Left kidney (tissue), 8 donors: Measurements from ENCODE around the gene XYLT1. TPM values are rescaled to one million over a fixed set of nuclear protein-coding genes. Genes with fewer than 3 reads are reported as not detected.
"Not testable (repeated sequence)": the region's sequence is repeated elsewhere in the genome, so short reads cannot be mapped to it uniquely, and the experiment has no call there.

Experiments
- DNase-seq: peaks from one replicate; pipeline ENCODE4 v3.0.0-alpha.2; 2013
- long read RNA-seq, 8 donors: transcript quantifications; one replicate each; lab custom pipeline, GENCODE V29; 2026
- polyA plus RNA-seq: library from polyadenylated mRNA; unstranded; fragments of 120-200 nt; gene quantifications from one replicate; pipeline ENCODE4 v1.2.1, GENCODE V29; 2013; ENCODE audit not compliant: insufficient read length

Gene XYLT1, protein sequence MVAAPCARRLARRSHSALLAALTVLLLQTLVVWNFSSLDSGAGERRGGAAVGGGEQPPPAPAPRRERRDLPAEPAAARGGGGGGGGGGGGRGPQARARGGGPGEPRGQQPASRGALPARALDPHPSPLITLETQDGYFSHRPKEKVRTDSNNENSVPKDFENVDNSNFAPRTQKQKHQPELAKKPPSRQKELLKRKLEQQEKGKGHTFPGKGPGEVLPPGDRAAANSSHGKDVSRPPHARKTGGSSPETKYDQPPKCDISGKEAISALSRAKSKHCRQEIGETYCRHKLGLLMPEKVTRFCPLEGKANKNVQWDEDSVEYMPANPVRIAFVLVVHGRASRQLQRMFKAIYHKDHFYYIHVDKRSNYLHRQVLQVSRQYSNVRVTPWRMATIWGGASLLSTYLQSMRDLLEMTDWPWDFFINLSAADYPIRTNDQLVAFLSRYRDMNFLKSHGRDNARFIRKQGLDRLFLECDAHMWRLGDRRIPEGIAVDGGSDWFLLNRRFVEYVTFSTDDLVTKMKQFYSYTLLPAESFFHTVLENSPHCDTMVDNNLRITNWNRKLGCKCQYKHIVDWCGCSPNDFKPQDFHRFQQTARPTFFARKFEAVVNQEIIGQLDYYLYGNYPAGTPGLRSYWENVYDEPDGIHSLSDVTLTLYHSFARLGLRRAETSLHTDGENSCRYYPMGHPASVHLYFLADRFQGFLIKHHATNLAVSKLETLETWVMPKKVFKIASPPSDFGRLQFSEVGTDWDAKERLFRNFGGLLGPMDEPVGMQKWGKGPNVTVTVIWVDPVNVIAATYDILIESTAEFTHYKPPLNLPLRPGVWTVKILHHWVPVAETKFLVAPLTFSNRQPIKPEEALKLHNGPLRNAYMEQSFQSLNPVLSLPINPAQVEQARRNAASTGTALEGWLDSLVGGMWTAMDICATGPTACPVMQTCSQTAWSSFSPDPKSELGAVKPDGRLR
- polyA plus RNA-seq = 7.9 TPM
- long read RNA-seq, donor 1 = 0 reads
- long read RNA-seq, donor 2 = 0 reads
- long read RNA-seq, donor 3 = 0 reads
- long read RNA-seq, donor 4 = 0 reads
- long read RNA-seq, donor 5 = 0 reads
- long read RNA-seq, donor 6 = 0 reads
- long read RNA-seq, donor 7, full-length matches to known transcripts = 2 of 2 reads
- long read RNA-seq, donor 7, partial matches to known transcripts = 0 of 2 reads
- long read RNA-seq, donor 7, other reads (novel, unspliced or antisense) = 0 of 2 reads
- long read RNA-seq, donor 8 = 0 reads

DNA sequence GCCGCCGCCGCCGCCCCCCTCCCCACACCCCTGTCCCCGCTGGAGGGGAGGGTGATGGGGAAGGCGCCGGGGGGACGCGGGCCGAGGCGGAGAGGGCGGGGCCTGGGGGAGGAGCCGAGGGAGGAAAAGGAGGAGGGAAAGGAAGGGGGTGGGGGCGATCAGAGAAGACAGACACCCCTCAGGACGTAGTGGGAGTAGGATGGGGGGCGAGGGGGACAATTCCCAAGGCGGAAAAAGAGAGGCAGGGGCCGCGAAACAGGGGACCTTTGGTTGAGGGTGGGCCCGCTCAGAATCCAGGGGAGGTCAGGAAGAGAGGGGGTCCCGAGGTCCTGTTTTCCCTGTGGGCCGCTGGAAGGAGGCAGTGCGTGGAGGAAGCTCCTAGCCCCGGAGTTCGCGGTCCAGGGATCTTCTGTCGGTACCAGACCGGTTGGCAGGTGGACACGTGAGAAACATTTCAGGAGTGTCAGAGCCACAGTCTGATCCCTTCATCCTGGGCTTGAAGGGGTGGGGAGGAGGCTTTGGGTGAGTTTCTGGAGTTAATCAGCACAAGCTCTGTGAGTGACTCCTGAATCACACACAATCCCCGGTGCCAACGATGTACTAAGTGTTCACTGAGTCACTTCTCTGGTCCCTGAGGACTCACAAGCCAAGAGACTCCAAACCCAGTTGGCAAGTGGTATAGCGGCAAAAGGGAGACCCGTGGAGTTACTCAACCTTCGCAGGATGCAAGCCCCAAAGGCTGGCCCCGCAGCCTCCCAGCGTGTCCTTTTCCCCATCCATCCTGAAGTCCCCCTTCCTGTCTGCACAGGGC, at the start of gene XYLT1:
Gene XYLT1, minus strand, starts transcription at position 53 of the 811 bp plus-strand sequence. CDS start 164 bp downstream, outside the sequence.
- peak; percentile 42 for DNase-seq

DNA sequence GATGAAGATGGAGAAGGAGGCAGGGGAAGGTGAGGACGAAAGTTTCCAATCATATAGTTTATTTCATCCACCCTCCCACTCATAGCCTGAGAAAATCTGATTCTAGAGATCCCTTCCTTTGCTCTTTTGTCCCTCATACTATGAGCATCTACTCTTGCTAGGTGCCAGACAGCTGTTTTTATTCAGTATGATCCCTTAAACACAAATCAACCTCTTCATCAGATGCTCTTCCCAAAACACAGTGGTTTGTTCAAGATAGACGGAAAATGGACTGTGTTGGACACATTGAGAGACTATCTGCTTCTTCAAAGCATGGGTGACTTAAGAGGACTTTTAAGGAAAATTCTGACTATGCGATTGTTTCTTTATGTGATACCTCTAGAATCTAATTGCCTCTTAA, 49.4 kb upstream of the XYLT1 start:
- DNase-seq = no peak

GRCh38 chr16:17519101-17519955, 48.6 kb upstream of the XYLT1 start:
- DNase-seq = no peak

GRCh38 chr16:17518441-17518840, 47.7 kb upstream of the XYLT1 start:
- no peak for DNase-seq

DNA sequence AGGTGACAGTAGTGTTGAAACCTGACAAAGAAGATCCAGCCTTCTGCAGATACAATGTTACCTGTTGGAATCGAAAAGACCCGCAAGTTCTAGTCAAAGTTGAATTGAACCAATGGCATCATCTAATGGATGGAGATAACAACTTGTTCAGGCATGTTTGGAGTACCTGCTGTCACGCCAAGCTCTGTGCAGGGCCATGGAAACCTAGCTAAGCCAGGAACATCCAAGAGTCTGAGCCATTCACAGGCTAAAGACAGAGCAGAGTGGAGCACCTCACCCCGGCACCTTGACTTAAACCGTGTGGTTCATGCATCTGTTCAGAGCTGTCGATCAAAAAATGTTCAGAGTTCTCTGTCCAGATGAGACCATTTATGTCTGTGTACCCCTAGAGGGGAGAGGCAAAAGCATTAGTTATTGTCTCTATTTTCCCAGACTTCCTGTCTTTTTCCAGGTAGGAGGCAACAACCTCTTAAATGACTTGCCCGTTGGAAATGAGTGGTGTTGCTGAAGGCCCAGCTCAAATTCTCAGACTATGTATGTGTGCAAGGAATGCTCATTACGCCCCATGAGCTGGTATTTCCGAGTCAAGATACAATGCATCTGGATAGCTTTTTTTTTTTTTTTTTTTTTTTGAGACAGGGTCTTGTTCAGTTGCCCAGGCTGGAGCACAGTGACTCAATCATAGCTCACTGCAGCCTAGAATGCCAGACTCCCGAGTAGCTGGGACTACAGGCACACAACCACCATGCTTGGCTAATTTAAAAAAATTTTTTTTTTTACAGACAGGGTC, 44.9 kb upstream of the XYLT1 start:
- no peak for DNase-seq

DNA sequence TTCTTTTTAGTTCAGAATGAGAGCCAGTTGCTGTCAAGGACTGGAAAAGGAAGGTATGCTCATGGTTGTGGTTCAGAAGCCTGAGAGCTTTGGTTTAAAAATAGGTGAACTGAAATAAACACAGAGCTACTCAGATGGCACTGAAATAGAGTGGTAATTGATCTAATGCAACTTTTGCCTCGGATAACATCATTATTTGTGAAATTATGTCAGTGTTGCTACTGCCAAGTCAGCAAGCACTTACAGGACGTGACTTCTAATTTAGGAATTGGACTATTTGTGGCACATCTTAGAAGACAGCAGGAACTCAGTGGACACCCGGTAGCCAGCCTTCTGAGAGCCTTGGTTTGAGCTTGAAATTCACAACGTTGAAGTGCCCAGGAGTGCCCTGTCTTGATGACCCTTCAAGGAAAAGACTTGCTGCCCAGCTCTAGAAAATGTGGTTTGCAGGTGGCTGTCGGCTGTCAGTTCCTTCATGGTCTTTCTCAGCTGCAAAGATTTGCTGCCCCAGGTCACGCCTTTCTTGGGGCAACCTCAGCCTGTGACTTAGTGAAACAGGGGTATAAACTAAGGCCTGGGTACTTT, 42.0 kb upstream of the XYLT1 start:
- no peak for DNase-seq

GRCh38 chr16:17511340-17511739, 40.6 kb upstream of the XYLT1 start:
- no peak for DNase-seq

- DNase-seq = no peak
Measured at GRCh38 chr16:17510567-17510966, 39.8 kb upstream of the XYLT1 start.

DNA sequence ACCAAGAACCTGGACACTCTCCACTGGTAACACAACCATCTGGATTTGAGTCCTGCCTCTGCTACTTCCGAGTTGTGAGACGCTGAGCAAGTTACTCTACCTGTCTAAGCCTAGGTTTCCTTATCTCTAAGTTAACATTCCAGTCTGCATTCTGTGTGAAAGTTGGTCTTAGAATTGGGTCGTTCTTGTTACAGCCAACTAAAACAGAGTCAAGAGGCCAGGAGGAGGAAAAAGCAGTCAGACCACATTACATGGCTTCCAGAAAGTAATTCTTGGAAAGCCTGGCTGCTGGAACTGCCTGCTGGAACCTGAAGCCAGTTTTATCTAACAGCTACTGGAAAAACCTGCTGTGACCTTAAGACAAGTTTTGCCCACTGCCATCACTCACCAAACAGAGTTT, 38.4 kb upstream of the XYLT1 start:
- no peak for DNase-seq

DNA sequence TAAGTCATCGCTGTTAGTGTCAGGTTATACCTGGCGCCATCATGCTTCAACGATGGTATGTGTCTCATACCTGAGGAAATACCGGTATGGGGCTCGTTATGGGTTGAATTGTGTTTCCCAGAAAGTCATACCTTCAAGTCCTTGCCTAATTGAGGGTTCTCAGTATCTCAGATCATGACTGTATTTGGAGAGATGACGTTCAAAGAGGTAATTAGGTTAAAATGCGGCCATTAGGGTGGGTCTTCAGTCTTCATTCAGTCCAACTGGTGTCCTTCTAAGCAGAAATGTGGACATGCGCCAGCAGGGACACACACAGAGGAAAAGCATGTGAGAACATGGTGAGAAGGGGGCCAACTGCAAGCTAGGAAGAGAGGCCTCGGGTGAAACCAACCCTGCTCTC, 37.5 kb upstream of the XYLT1 start:
- DNase-seq = no peak

DNA sequence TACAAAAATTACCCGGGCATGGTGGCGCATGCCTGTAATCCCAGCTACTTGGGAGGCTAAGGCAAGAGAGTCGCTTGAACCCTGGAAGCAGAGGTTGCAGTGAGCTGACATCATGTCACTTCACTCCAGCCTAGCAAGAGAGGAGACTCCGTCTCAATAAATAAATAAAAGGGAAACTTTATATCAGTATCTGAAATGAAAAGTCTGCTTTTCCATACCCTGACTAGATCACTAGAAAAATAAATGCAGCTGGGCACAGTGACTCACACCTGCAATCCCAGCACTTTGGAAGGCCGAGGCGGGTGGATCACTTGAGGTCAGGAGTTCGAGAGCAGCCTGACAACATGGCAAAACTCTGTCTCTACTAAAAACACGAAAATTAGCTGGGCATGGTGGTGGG, 36.8 kb upstream of the XYLT1 start:
- not testable (repeated sequence) for DNase-seq

GRCh38 chr16:17505828-17506227, 35.1 kb upstream of the XYLT1 start:
- DNase-seq = not testable (repeated sequence)

DNA sequence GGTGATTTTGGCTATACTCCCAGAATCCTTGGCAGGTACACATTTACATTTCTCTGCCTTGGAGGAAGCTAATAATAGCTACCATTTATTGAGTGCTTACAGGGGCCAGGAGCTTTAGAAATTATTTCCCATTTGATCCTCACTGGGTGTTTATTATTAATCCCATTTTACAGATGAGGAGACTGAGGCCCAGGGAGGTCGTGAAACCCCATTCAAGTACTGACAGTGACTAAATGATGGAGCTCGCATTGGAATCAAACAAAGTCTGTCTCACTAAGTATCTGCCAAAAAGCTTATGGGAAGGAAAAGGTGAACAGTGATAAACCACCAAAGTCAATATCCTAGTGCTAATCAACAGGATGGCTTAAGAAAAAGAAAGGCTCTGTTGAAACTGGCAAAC, 33.3 kb upstream of the XYLT1 start:
- no peak for DNase-seq

- no peak for DNase-seq
Measured at GRCh38 chr16:17503331-17503730, 32.6 kb upstream of the XYLT1 start.

DNA sequence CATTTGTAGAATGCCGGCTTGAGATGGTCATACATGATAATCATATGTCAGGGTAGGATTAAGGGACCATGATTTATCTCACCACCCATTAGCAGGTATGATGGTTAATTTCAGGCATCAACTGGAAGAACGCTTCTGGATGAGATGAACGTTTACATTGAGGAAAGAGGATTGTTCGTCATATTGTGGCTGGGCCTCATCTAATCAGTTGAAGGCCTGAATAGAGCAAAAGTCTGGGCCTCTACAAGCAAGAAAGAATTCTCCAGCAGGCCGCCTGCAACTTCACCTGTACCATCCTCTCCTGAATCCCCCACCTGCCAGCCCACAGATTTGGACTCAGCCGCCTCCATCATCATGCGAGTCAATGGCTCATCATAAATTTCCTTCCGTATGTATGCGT, 30.6 kb upstream of the XYLT1 start:
- no peak for DNase-seq

DNA sequence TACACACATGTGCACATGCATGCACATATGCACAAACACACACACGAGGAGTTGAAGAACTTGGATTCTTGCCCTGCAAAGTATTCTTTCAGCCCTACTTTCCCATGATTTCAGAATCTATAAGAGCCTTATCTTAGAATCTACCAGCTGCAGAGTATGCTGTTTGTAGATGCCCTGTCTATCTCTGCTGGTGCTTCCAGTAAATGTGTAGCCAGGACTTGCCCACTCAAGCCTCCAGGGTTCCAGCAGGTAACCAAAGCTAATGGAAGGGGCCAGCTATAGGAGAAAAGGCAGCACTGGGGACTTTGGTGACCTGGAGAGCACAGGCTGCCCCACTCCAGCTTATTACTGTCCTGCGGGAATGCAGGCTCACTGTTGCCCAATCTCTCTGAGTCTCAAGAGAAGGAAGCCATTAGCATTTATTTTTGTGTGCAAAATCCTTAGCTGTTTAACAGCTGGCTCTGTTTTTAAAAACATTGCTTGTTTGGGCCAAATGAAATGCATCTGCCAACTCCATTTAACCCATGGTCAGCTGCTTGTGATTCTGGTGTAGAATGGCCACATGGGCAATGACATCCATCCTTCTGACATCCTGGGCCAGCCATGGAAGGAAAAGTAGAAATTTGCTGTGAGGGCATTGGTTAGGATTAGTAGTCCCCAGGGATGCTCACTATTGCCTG, 28.6 kb upstream of the XYLT1 start:
- no peak for DNase-seq

GRCh38 chr16:17497648-17498047, 26.9 kb upstream of the XYLT1 start:
- no peak for DNase-seq

- DNase-seq = no peak
Measured at GRCh38 chr16:17496891-17497290, 26.1 kb upstream of the XYLT1 start.

DNA sequence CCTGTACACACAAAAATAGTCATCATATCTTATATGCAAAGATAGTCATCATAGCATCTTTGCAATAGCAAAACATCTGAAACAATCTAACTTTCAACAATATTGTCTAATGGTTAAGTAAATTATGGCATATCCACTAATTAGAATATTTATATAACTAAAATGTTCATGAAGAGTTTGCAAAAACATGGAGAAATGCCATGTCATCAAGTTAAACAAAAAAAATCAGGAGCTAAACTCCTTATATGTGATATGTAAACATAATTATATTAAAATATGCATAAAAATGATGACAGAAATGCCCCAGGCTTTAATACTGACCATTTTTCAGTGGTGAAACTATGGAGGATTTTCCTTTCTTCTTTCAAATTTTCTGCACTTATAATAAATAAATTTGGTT, 22.3 kb upstream of the XYLT1 start:
- DNase-seq = no peak
